H54 (cell line): Measurements from ENCODE around the gene SENP5.
"Not testable (repeated sequence)": the region's sequence is repeated elsewhere in the genome, so short reads cannot be mapped to it uniquely, and the experiment has no call there.

Experiments used
- DNase-seq: peaks from one replicate; pipeline ENCODE4 v3.0.0; 2011; ENCODE audit warnings: low spot score, mixed read lengths; ENCODE audit not compliant: insufficient read length
- FAIRE-seq: peaks from 3 replicates; lab custom pipeline; 2011; peaks lifted over from hg19 to GRCh38; lab: Jason Lieb, UNC
- POLR2A ChIP-seq: IDR thresholded peaks from 2 replicates; pipeline ENCODE4 v1.6.1; 2011; ENCODE audit warnings: low read depth, mild to moderate bottlenecking, low read length

SENP5 gene

GRCh38 chr3:196867507-196868296 lies at the start of gene SENP5:
SENP5 (plus strand) TSS chr3:196867920; CDS start chr3:196885182, 17,262 bp downstream.
- TF ChIP-seq POLR2A, result peak; percentile 99
- FAIRE-seq (peak; percentile 50), DNase-seq (peak; percentile 96)

GRCh38 chr3:196821806-196822355 lies 45.8 kb upstream of the SENP5 start:
- no peak for FAIRE-seq
- no peak for TF ChIP-seq POLR2A
- DNase-seq, result no peak

GRCh38 chr3:196829651-196830050 lies 38.1 kb upstream of the SENP5 start:
- FAIRE-seq, DNase-seq: not testable (repeated sequence)

GRCh38 chr3:196835086-196835485 lies 32.6 kb upstream of the SENP5 start:
- DNase-seq, result no peak
- peak; percentile 36 for FAIRE-seq
- no peak for TF ChIP-seq POLR2A

- FAIRE-seq, DNase-seq: not testable (repeated sequence)
Observed at GRCh38 chr3:196836626-196837025, 31.1 kb upstream of the SENP5 start.

GRCh38 chr3:196837819-196838420 lies 29.8 kb upstream of the SENP5 start:
- DNase-seq (peak; percentile 48), FAIRE-seq (peak; percentile 87)
- no peak for TF ChIP-seq POLR2A

GRCh38 chr3:196839351-196839750 lies 28.4 kb upstream of the SENP5 start:
- FAIRE-seq, DNase-seq: not testable (repeated sequence)

GRCh38 chr3:196842567-196843434 lies 24.9 kb upstream of the SENP5 start:
- FAIRE-seq (no peak), DNase-seq (no peak)

GRCh38 chr3:196843435-196844110 lies 24.1 kb upstream of the SENP5 start:
- DNase-seq (no peak), FAIRE-seq (no peak)
- TF ChIP-seq POLR2A, result no peak

More at GRCh38 chr3:196842567-196843434, 24.9 kb upstream of the SENP5 start:
- no peak for TF ChIP-seq POLR2A

GRCh38 chr3:196844235-196845219 lies 23.2 kb upstream of the SENP5 start:
- peak; percentile 33 for FAIRE-seq
- not testable (repeated sequence) for DNase-seq

- DNase-seq, FAIRE-seq: not testable (repeated sequence)
Observed at GRCh38 chr3:196848375-196848774, 19.3 kb upstream of the SENP5 start.

GRCh38 chr3:196849180-196849741 lies 18.5 kb upstream of the SENP5 start:
- DNase-seq (no peak), FAIRE-seq (no peak)
- no peak for TF ChIP-seq POLR2A

GRCh38 chr3:196863000-196863399 lies 4.7 kb upstream of the SENP5 start:
- FAIRE-seq, DNase-seq: not testable (repeated sequence)
